H1 (cell line): ENCODE measurements around the gene ARHGEF4. TPM values are rescaled to one million over a fixed set of nuclear protein-coding genes. Genes with fewer than 3 reads are reported as not detected.

ENCODE experiments used
- CTCF ChIA-PET: fragments of 300-600 bp; sonication (Branson Sonifier 250); formaldehyde crosslinking; loops from one replicate; lab custom pipeline; 2021; ENCODE audit not compliant: partially characterized antibody; lab: Charles Lee
- POLR2A ChIA-PET: fragments of 300-600 bp; sonication (Branson Sonifier 250); formaldehyde crosslinking; loops from one replicate; lab custom pipeline; 2021; ENCODE audit warnings: inconsistent platforms; ENCODE audit not compliant: partially characterized antibody; lab: Charles Lee
- DNase-seq, 2 experiments: peaks; one replicate each; pipeline versions ENCODE4 v3.0.0 to v3.0.0-alpha.2; 2010 to 2022; ENCODE audit warnings: low spot score in 2 of 2, low read depth in 1 of 2, mixed read lengths in 1 of 2
- FAIRE-seq: peaks from 2 replicates; lab custom pipeline; 2011; peaks lifted over from hg19 to GRCh38; lab: Jason Lieb, UNC
- H2AFZ ChIP-seq: 2 replicates; pipeline ENCODE4 v1.8.1; 2012; ENCODE audit warnings: low read length, inconsistent platforms
- H2AK5ac ChIP-seq: 2 replicates; pipeline ENCODE4 v1.6.1; 2013; ENCODE audit warnings: low read depth, low read length
- H2BK120ac ChIP-seq: replicated peaks from 2 replicates; pipeline ENCODE3; 2013; ENCODE audit warnings: low read depth, low read length, inconsistent platforms
- H2BK12ac ChIP-seq: 2 replicates; pipeline ENCODE4 v1.6.1; 2013; ENCODE audit warnings: low read depth, low read length
- H2BK15ac ChIP-seq: 2 replicates; pipeline ENCODE4 v1.6.1; 2013; ENCODE audit warnings: low read length
- H2BK20ac ChIP-seq: 2 replicates; pipeline ENCODE4 v1.6.1; 2013; ENCODE audit warnings: low read length
- H2BK5ac ChIP-seq: 2 replicates; pipeline ENCODE4 v1.6.1; 2013; ENCODE audit warnings: low read depth, low read length
- H3K14ac ChIP-seq: 2 replicates; pipeline ENCODE4 v1.6.1; 2013; ENCODE audit warnings: inconsistent platforms; ENCODE audit not compliant: insufficient read length
- H3K18ac ChIP-seq: 2 replicates; pipeline ENCODE4 v1.6.1; 2013; ENCODE audit warnings: low read length; ENCODE audit errors: extremely low read depth
- H3K23ac ChIP-seq: 2 replicates; pipeline ENCODE4 v1.6.1; 2013; ENCODE audit warnings: inconsistent platforms; ENCODE audit not compliant: insufficient read length
- H3K23me2 ChIP-seq: 2 replicates; pipeline ENCODE4 v1.6.1; 2013; ENCODE audit warnings: low read depth, low read length
- H3K27ac ChIP-seq: 2 replicates; pipeline ENCODE4 v1.6.1; 2011; ENCODE audit warnings: low read depth, low read length, inconsistent platforms
- H3K27me3 ChIP-seq, 4 experiments: replicated peaks in 1 of 4; 1 replicate in 1 of 4; 2 replicates in 3 of 4; pipeline versions ENCODE4 v1.6.1 to v1.8.1; 2011 to 2013; ENCODE audit warnings: low read length in 3 of 4, mild to moderate bottlenecking in 3 of 4, inconsistent platforms in 2 of 4, mixed read lengths in 2 of 4, moderate library complexity in 1 of 4; ENCODE audit not compliant: control insufficient read depth in 3 of 4, insufficient read depth in 3 of 4; ENCODE audit errors: extremely low read depth in 1 of 4
- H3K36me3 ChIP-seq, 4 experiments: 2 replicates each; pipeline versions ENCODE4 v1.6.1 to v1.8.1; 2011 to 2013; ENCODE audit warnings: mild to moderate bottlenecking in 4 of 4, low read length in 3 of 4, moderate library complexity in 2 of 4, control low read depth in 1 of 4, inconsistent platforms in 1 of 4; ENCODE audit not compliant: insufficient read depth in 4 of 4, control insufficient read depth in 2 of 4
- H3K4ac ChIP-seq: replicated peaks from 2 replicates; pipeline ENCODE3; 2013; ENCODE audit warnings: low read length, low read depth, mixed read lengths, inconsistent platforms; ENCODE audit not compliant: insufficient read length
- H3K4me1 ChIP-seq, 4 experiments: replicated peaks in 1 of 4; 1 replicate in 1 of 4; 2 replicates in 3 of 4; pipeline versions ENCODE4 v1.6.1 to v1.8.1; 2011 to 2013; ENCODE audit warnings: low read length in 3 of 4, inconsistent platforms in 2 of 4, mixed read lengths in 1 of 4; ENCODE audit not compliant: insufficient read depth in 4 of 4, control insufficient read depth in 3 of 4
- H3K4me2 ChIP-seq, 2 experiments: 2 replicates each; pipeline versions ENCODE4 v1.6.1 to v1.8.1; 2011 to 2013; ENCODE audit warnings: low read depth in 2 of 2, low read length in 2 of 2, control low read depth in 1 of 2, inconsistent platforms in 1 of 2, mild to moderate bottlenecking in 1 of 2; ENCODE audit not compliant: insufficient read depth in 1 of 2
- H3K4me3 ChIP-seq, 4 experiments: fragments of 200-600, 300-600 bp in 1 of 4; sonication (generic), shearing (Covaris generic), sonication (Bioruptor Twin) in 1 of 4; 2 replicates each; pipeline versions ENCODE4 v1.5.1 to v1.8.1; 2011 to 2016; ENCODE audit warnings: low read length in 4 of 4, low read depth in 3 of 4, control low read depth in 2 of 4, inconsistent platforms in 2 of 4, mild to moderate bottlenecking in 2 of 4, mixed read lengths in 1 of 4, moderate library complexity in 1 of 4; ENCODE audit not compliant: insufficient read depth in 2 of 4; ENCODE audit errors: extremely low read depth in 1 of 4
- H3K56ac ChIP-seq: replicated peaks from 2 replicates; pipeline ENCODE3; 2013; ENCODE audit warnings: low read depth, mild to moderate bottlenecking, mixed read lengths, low read length, inconsistent platforms; ENCODE audit not compliant: insufficient read length
- H3K79me1 ChIP-seq: 2 replicates; pipeline ENCODE4 v1.6.1; 2013; ENCODE audit warnings: low read depth, low read length, control low read depth
- H3K79me2 ChIP-seq, 2 experiments: 2 replicates each; pipeline versions ENCODE4 v1.6.1 to v1.8.1; 2012 to 2013; ENCODE audit warnings: low read length in 2 of 2, mild to moderate bottlenecking in 2 of 2, inconsistent platforms in 1 of 2; ENCODE audit not compliant: insufficient read depth in 2 of 2, control insufficient read depth in 1 of 2
- H3K9ac ChIP-seq, 4 experiments: replicated peaks in 1 of 4; 1 replicate in 1 of 4; 2 replicates in 3 of 4; pipeline versions ENCODE4 v1.6.1 to v1.8.1; 2011 to 2013; ENCODE audit warnings: low read depth in 3 of 4, low read length in 3 of 4, control low read depth in 2 of 4, mild to moderate bottlenecking in 2 of 4, moderate library complexity in 2 of 4, inconsistent platforms in 1 of 4; ENCODE audit errors: extremely low read depth in 1 of 4
- H3K9me3 ChIP-seq, 2 experiments: 2 replicates each; pipeline versions ENCODE4 v1.6.1 to v1.8.1; 2012 to 2013; ENCODE audit warnings: mild to moderate bottlenecking in 2 of 2, moderate library complexity in 2 of 2, control low read depth in 1 of 2, inconsistent platforms in 1 of 2, low read depth in 1 of 2, low read length in 1 of 2, mixed read lengths in 1 of 2; ENCODE audit not compliant: insufficient read depth in 2 of 2
- H4K20me1 ChIP-seq, 2 experiments: replicated peaks in 1 of 2; 2 replicates each; pipeline versions ENCODE3 to v1.8.1; 2011 to 2013; ENCODE audit warnings: inconsistent platforms in 2 of 2, low read length in 2 of 2, mild to moderate bottlenecking in 1 of 2; ENCODE audit not compliant: insufficient read depth in 2 of 2, control insufficient read depth in 1 of 2
- H4K5ac ChIP-seq: 2 replicates; pipeline ENCODE4 v1.6.1; 2013; ENCODE audit warnings: low read length, low read depth, mixed read lengths, inconsistent platforms; ENCODE audit not compliant: insufficient read length
- H4K8ac ChIP-seq: 2 replicates; pipeline ENCODE4 v1.8.0; 2013; ENCODE audit warnings: mild to moderate bottlenecking, moderate library complexity, low read length, inconsistent platforms; ENCODE audit not compliant: insufficient read depth; ENCODE audit errors: extremely low read depth
- H4K91ac ChIP-seq: replicated peaks from 2 replicates; pipeline ENCODE3; 2013; ENCODE audit warnings: low read length, mixed read lengths, inconsistent platforms; ENCODE audit not compliant: insufficient read length
- CTCF ChIP-seq, 3 experiments: IDR thresholded peaks; 1 replicate in 2 of 3; 2 replicates in 1 of 3; pipeline versions ENCODE4 v1.5.1 to v1.6.1; 2011; ENCODE audit warnings: low read length in 3 of 3, mild to moderate bottlenecking in 3 of 3, inconsistent platforms in 2 of 3, low read depth in 1 of 3, moderate library complexity in 1 of 3; ENCODE audit not compliant: insufficient read depth in 1 of 3; ENCODE audit errors: control extremely low read depth in 1 of 3
- HDAC2 ChIP-seq, 2 experiments: fragments of 300-600 bp in 1 of 2; sonication (generic) in 1 of 2; IDR thresholded peaks; 2 replicates each; pipeline ENCODE4 v1.6.1; 2011 to 2012; ENCODE audit warnings: low read depth in 2 of 2, low read length in 2 of 2, mild to moderate bottlenecking in 2 of 2, moderate library complexity in 2 of 2, borderline replicate concordance in 1 of 2, inconsistent platforms in 1 of 2
- NANOG ChIP-seq: IDR thresholded peaks from 2 replicates; pipeline ENCODE4 v1.6.1; 2011; ENCODE audit warnings: low read length, low read depth, mild to moderate bottlenecking, inconsistent platforms; ENCODE audit not compliant: insufficient read depth, poor library complexity, severe bottlenecking
- PHF8 ChIP-seq: fragments of 200-600 bp; sonication (generic); conservative IDR thresholded peaks from 2 replicates; pipeline ENCODE4 v1.7.1; 2012; ENCODE audit warnings: low read depth, mild to moderate bottlenecking, inconsistent platforms, low read length, moderate library complexity
- POLR2AphosphoS5 ChIP-seq: IDR thresholded peaks from 2 replicates; pipeline ENCODE4 v1.6.1; 2011; ENCODE audit warnings: low read depth, low read length
- RBBP5 ChIP-seq: IDR thresholded peaks from 2 replicates; pipeline ENCODE4 v1.7.1; 2012; ENCODE audit warnings: low read depth, mild to moderate bottlenecking, inconsistent platforms, low read length, moderate library complexity, borderline replicate concordance
- SIX5 ChIP-seq: IDR thresholded peaks from 2 replicates; pipeline ENCODE4 v1.6.1; 2011; ENCODE audit warnings: mild to moderate bottlenecking, low read depth, low read length
- WGBS, 2 experiments: shearing (Covaris generic) in 1 of 2; methylation state at CpG; one replicate each; pipeline versions ENCODE4 v1.1.6 to v1.1.7; 2013 to 2015; ENCODE audit warnings: low lambda C conversion rate in 2 of 2, mixed read lengths in 2 of 2, inconsistent platforms in 1 of 2, low coverage in 1 of 2, missing lambda C conversion rate in 1 of 2; ENCODE audit not compliant: insufficient replicate concordance in 2 of 2, insufficient coverage in 1 of 2, insufficient read length in 1 of 2; ENCODE audit errors: extremely low coverage in 1 of 2, missing lambda C conversion rate in 1 of 2; 5-methylcytosine and 5-hydroxymethylcytosine counted together
- polyA plus RNA-seq, 7 experiments: library from polyadenylated mRNA; depleted of rRNA in 3 of 7; stranded (reverse) in 5 of 7; unstranded in 2 of 7; fragments of >200 nt in 5 of 7; fragments of 200-250 nt in 2 of 7; gene quantifications; 1 replicate in 5 of 7; 2 replicates in 1 of 7; 4 replicates in 1 of 7; pipeline versions ENCODE4 v1.2.1 to v1.2.3, GENCODE V29; 2011 to 2013; ENCODE audit warnings: missing spikeins in 2 of 7, mixed read lengths in 2 of 7
- total RNA-seq: library from RNA; stranded (reverse); fragmentation: NEBNext Ultra II Directional; extraction: Animal tissue kit (Norgen Biotek cat#: 25700); gene quantifications from 2 replicates; pipeline ENCODE4 v1.2.1, GENCODE V29; 2021
- TF ChIP-seq, protein P1 (sequence below): IDR thresholded peaks from 2 replicates; pipeline ENCODE4 v1.6.1; 2012; ENCODE audit warnings: inconsistent platforms

ARHGEF4 gene
- total and polyA plus RNA-seq, 2 of the 8 experiments (the other 6 are each of a cell fraction or from before 2014, with no cell fraction given) = 10.6 to 14.6 TPM

DNA sequence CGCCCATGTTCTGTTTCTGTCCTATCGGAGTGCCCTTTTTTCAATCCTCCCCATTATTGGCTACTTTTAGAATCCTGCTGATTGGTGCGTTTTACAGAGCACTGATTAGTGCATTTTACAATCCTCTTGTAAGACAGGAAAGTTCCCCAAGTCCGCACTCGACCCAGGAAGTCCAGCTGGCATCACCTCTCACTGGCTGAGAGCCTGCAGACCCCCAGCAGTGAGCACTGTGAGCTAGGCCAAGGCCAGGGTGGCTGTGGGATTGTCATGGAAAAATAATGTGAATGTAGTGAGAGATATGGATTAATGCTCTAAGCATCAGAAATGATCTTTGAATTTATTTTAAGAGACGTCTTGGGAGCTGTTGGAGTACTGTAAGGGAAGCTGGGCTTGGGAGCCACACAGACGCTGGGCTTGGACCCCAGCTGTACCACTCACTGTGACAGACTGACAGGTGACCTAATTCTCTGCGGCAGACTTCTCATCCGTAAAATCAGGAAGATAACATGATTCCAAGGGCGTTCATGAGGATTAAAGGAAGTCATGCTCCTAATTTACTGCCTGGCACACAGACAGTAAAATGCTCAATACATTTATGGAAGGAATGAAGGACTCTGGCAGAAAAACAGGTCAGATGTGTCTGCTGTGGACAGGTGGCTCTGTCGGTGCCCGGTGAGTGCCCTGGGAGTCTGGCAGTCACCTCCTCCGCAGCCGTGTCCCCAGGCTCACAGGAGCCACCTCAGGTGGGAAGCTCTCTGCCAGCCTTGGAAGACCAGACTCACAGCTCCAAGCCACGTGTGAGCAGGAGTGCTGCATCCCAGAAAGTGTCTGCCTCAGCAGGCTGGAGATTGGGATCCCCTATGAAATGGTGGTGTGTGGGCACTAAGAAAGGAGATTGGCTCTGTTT lies 151.1 kb downstream of the ARHGEF4 start:
- Histone ChIP-seq H3K14ac (no peak overlapping the region), H2BK12ac (no peak overlapping the region), H3K27ac (no peak overlapping the region), H4K5ac (no peak overlapping the region), H4K91ac (no peak overlapping the region), H3K4ac (no peak overlapping the region), H3K9ac (no peak overlapping the region), H4K20me1 (peaks cover 0 to 5% of the 10 kb centered on the region in 2 experiments), H3K4me1 (no peaks in the 10 kb centered on the region), H2BK15ac (no peak overlapping the region), H3K27me3 (no peaks in the 10 kb centered on the region), H3K4me3 (no peak overlapping the region), H3K79me2 (no peaks in the 10 kb centered on the region), H3K23me2 (peaks cover 5% of the 10 kb centered on the region), H2BK20ac (no peak overlapping the region), H3K36me3 (no peaks in the 10 kb centered on the region), H3K79me1 (no peaks in the 10 kb centered on the region), H3K56ac (no peak overlapping the region), H2AK5ac (no peak overlapping the region), H3K18ac (no peak overlapping the region), H3K9me3 (peaks cover 0 to 2% of the 10 kb centered on the region in 2 experiments; a peak in 1 of 4 replicates), H2BK5ac (no peak overlapping the region), H3K4me2 (no peak overlapping the region), H2BK120ac (no peak overlapping the region), H4K8ac (no peak overlapping the region), H3K23ac (no peak overlapping the region), H2AFZ (no peak overlapping the region)
- FAIRE-seq (no peak), DNase-seq (no peak)
- ChIA-PET CTCF (interaction anchor here (0.6 to 1.6 kb wide), 3 partner anchors 8 to 97 kb away, joined by 3 to 7 read pairs (median 3); no protein-coding TSS in a partner anchor), POLR2A (no interaction called here)
- 89% methylated on average over 13 of the region's 15 CpGs; no CpG with 5 or more reads in 1 of the 2 experiments for WGBS, 2 experiments
- TF ChIP-seq CTCF (IDR thresholded peaks at IDR 0.05; ENCODE audit: control extremely low read depth in 1 of 3, insufficient read depth in 1 of 3, low read depth in 1 of 3, low read length in 3 of 3) (no peak), SIX5 (no peak), NANOG (no peak), POLR2AphosphoS5 (no peak), RBBP5 (no peak), HDAC2 (IDR thresholded peaks at IDR 0.05; ENCODE audit: borderline replicate concordance in 1 of 2, low read depth in 2 of 2, low read length in 2 of 2) (no peak), PHF8 (no peak)
- TF ChIP-seq, protein P1, sequence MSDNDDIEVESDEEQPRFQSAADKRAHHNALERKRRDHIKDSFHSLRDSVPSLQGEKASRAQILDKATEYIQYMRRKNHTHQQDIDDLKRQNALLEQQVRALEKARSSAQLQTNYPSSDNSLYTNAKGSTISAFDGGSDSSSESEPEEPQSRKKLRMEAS = no peak
